NCI-H1092 (cell line): ENCODE data around the gene PELI1.
A peak's percentile ranks its signal among the peaks of the same experiment; 100 is the strongest.

ENCODE experiments used
- DNase-seq: peaks from one replicate; lab custom pipeline; 2025; lab: John Stamatoyannopoulos, UW

Gene PELI1

DNA sequence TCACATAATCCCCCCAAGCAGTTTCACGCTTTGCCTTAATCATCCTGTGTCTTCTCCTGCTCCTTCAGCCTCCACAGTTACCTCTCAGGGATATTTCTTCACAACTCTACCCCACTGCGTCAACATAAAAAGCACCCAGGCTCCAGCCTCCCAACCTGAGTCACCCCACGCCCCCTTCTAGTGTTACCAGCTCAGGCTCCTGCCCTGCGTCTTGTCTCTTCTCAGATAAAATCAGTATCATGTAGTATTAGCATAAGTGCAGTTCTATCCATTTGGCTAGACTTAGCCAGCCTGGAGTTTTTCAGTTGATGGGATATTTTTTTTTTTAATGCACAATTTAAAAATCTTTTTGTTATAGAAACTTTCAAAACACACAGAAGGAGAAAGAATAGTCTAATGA lies 9.6 kb upstream of the PELI1 start:
- no peak for DNase-seq

- DNase-seq = no peak
Measured at GRCh38 chr2:64151476-64151875, 7.3 kb upstream of the PELI1 start.

GRCh38 chr2:64145714-64146113 lies 1.5 kb upstream of the PELI1 start:
- no peak for DNase-seq

- DNase-seq = no peak
Measured at GRCh38 chr2:64145119-64145518, 899 bp upstream of the PELI1 start.

GRCh38 chr2:64143169-64144056 lies 807 bp downstream of the PELI1 start:
- DNase-seq = peak; percentile 6

GRCh38 chr2:64142741-64143168 lies 1.5 kb downstream of the PELI1 start:
- DNase-seq = no peak

- no peak for DNase-seq
Measured at GRCh38 chr2:64141674-64142405, 2.4 kb downstream of the PELI1 start.

- DNase-seq = no peak
Measured at GRCh38 chr2:64140665-64141200, 3.5 kb downstream of the PELI1 start.

GRCh38 chr2:64139956-64140355 lies 4.3 kb downstream of the PELI1 start:
- no peak for DNase-seq

DNA sequence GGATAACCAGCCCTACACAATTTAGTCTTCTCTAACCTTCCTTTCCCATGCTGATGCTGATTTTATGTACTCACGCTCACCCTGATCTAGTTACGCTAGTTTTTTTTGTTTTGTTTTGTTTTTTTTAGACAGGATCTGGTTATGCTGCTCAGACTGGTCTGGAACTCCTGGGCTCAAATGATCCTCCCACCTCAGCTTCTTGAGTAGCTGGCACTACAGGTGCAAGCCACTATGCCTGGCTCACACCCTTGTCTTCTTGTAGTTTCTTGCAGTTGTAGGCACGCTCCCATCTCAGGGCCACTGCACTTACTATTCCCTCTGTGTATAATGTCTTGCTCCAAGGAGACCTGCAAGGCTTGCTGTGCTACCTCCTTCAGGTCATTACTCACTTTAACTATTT lies 6.2 kb downstream of the PELI1 start:
- no peak for DNase-seq

GRCh38 chr2:64137567-64137966 lies 6.7 kb downstream of the PELI1 start:
- DNase-seq = no peak

- no peak for DNase-seq
Measured at GRCh38 chr2:64135421-64135820, 8.8 kb downstream of the PELI1 start.

DNA sequence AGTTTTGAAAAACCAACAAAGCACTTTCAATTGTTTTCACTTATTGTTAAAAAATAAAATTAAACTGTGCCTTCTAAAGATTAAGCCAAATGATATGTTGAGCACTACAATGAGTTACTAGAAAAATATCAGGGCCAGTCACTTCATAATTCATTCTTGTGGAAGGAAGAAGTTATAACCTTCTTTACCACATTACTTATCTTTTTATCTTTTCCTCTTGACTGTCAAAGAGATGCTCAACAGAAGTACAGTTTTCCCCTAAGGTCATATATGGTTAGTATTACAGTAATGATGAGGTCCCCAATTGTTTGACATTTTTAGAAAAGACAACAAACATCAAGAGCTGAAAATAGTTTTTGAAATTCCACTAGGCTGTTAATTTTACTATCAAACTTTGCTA lies 9.4 kb downstream of the PELI1 start:
- DNase-seq = no peak

DNA sequence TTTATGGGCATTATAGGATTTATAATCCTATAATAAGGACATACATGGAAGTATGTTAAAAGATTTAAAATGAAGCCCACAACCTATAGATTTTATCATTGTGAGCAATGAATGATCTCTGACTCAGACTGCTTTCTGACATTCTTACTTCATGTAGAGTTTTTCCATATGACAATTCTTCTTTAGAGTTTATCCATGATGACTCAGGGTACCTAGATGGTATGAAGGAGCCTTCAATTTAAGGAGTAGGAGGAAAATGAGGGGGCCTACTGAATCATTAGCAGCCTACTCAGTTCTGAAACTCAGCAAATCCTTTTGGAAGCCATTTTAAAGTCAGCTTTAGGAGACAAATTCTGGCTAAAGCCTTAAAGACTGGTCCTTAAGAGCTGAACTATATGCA lies 10.4 kb downstream of the PELI1 start:
- no peak for DNase-seq

DNA sequence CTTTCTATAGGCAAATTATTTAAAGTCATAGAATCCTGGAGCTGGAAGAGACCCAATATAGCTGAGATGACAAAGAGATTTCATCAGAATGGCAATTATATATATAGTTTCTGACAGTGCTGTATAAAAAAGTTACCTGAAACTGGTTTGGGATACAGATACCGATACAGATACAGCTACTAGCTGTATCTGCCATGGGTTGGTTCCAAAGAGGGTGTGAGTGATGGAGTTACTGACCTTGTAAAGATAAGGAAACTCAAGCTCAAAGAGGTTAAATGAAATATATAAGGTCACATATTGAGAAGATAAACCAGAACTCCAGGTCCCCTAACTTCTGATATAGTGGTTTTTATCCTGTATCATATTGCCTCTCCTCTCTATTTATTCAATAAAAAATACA lies 10.9 kb downstream of the PELI1 start:
- DNase-seq = no peak

DNA sequence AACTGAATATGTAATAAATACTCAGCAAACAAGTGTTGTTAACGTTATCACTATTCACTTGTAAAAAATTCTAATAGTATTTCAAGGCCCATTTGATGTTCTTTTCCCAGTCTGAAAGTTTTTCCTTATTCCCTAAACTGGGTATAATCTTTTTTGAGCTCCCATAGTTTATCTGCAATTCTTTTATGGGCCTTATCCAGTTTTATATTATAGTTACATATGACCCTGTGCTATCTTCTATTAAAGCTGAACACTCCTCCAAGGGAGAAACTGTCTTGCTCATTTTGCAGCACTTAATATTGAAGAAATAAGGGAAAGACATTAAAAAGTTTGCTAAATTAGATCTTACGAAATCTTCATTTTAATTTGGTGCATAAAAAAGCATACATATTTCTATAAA lies 13.9 kb downstream of the PELI1 start:
- no peak for DNase-seq

GRCh38 chr2:64128943-64129391 lies 15.3 kb downstream of the PELI1 start:
- DNase-seq = no peak

- no peak for DNase-seq
Measured at GRCh38 chr2:64128406-64128805, 15.8 kb downstream of the PELI1 start.

GRCh38 chr2:64127119-64127518 lies 17.1 kb downstream of the PELI1 start:
- DNase-seq = no peak

- no peak for DNase-seq
Measured at GRCh38 chr2:64126601-64127000, 17.6 kb downstream of the PELI1 start.

- DNase-seq = no peak
Measured at GRCh38 chr2:64124571-64124970, 19.6 kb downstream of the PELI1 start.

- DNase-seq = no peak
Measured at GRCh38 chr2:64124168-64124567, 20.1 kb downstream of the PELI1 start.

DNA sequence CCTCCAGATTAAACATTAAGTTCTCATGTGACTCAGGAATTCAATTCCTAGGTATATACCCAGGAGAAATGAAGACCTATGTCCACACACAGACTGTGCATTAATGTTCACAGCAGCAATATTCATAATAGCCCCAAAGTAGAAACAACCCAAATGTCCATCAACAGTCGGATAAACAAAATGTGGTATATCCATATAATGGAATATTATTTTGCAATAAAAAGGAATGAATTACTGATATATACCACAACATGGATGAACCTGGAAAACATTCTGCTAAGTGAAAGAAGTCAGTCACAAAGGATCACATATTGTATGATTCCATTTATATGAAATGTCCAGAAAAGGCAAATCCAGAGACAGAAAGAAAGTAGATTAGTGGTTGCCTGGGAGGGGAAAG lies 20.5 kb downstream of the PELI1 start:
- no peak for DNase-seq
